Astrocyte (in vitro differentiated cells and primary cell): ENCODE measurements around the gene CTNNBIP1.

Experiments used
- EZH2 ChIP-seq: IDR thresholded peaks from 2 replicates; pipeline ENCODE4 v1.6.1; 2012; ENCODE audit warnings: mild to moderate bottlenecking, low read length, inconsistent platforms; ENCODE audit not compliant: insufficient read depth
- TF ChIP-seq, protein P1 (sequence below): IDR thresholded peaks from 2 replicates; pipeline ENCODE4 v1.5.1; 2011; ENCODE audit warnings: low read depth, mild to moderate bottlenecking, inconsistent platforms, low read length, moderate library complexity; ENCODE audit not compliant: insufficient read depth

DNA sequence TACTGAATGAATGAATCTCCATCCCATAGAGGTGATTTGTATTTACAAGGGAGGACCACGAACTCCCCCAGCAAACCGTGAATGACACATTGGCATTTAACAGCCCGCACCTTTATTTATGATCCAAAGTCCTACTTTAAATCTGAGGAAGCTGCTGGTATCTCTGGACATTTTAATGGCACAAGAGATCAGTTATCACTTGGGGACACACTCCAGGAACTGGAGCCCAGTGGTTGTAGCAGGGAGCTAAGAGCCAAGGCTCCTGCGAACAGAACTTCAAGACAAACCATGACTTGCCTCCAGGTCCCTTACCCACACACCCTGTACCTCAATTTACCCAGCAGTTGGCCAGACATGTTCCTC lies 1.2 kb downstream of the CTNNBIP1 start:
- TF ChIP-seq, protein P1, sequence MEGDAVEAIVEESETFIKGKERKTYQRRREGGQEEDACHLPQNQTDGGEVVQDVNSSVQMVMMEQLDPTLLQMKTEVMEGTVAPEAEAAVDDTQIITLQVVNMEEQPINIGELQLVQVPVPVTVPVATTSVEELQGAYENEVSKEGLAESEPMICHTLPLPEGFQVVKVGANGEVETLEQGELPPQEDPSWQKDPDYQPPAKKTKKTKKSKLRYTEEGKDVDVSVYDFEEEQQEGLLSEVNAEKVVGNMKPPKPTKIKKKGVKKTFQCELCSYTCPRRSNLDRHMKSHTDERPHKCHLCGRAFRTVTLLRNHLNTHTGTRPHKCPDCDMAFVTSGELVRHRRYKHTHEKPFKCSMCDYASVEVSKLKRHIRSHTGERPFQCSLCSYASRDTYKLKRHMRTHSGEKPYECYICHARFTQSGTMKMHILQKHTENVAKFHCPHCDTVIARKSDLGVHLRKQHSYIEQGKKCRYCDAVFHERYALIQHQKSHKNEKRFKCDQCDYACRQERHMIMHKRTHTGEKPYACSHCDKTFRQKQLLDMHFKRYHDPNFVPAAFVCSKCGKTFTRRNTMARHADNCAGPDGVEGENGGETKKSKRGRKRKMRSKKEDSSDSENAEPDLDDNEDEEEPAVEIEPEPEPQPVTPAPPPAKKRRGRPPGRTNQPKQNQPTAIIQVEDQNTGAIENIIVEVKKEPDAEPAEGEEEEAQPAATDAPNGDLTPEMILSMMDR = no peak
- TF ChIP-seq EZH2 = no peak
